Measurements from ENCODE around the gene PHLDB3. TPM values are rescaled to one million over a fixed set of nuclear protein-coding genes. Genes with fewer than 3 reads are reported as not detected.

Gene PHLDB3
- polyA plus RNA-seq, 1 of the 3 experiments (the other 2 are of a cell fraction) = 15.6 TPM

GRCh38 chr19:43479226-43479625 is 25.3 kb downstream of the PHLDB3 start:
- Histone ChIP-seq H3K4me1 (ENCODE audit: control insufficient read depth in 1 of 2, insufficient read depth in 2 of 2, low read depth in 1 of 2, low read length in 1 of 2) (peaks cover 3 to 5% of the 10 kb centered on the region in 2 experiments; a peak in 2 of 4 replicates), H3K9ac (no peak overlapping the region), H3K79me2 (ENCODE audit: insufficient read depth) (no peaks in the 10 kb centered on the region), H3K9me2 (no peaks in the 10 kb centered on the region), H3K4me3 (ENCODE audit: low read depth in 2 of 2, low read length in 1 of 2) (no peak overlapping the region), H3K27me3 (ENCODE audit: insufficient read depth) (no peaks in the 10 kb centered on the region), H4K20me1 (ENCODE audit: insufficient read depth) (no peaks in the 10 kb centered on the region), H3K4me2 (no peak overlapping the region), H3K27ac (ENCODE audit: low read depth in 2 of 2, low read length in 1 of 2) (no peak overlapping the region), H3K36me3 (replicated peaks in 1 of 2; ENCODE audit: control insufficient read depth in 1 of 2, insufficient read depth in 2 of 2, low read length in 1 of 2) (no peaks in the 10 kb centered on the region), H3K9me3 (no peaks in the 10 kb centered on the region), H2AFZ (ENCODE audit: low read depth) (no peak overlapping the region), H3F3A (replicated peaks; ENCODE audit: insufficient read depth) (peaks cover 7% of the 10 kb centered on the region)
- ChIA-PET POLR2A (no interaction called here), CTCF (interaction anchor here (1.5 to 2.6 kb wide), 3 partner anchors 32 to 266 kb away, joined by 3 to 12 read pairs (median 4); no protein-coding TSS in a partner anchor)
- no peak for DNase-seq
- TF ChIP-seq MAX (IDR thresholded peaks at IDR 0.05; ENCODE audit: low read depth) (no peak), TCF12 (IDR thresholded peaks at IDR 0.05) (no peak), MEF2A (IDR thresholded peaks at IDR 0.05; ENCODE audit: borderline replicate concordance, low read depth) (no peak), FOXJ3 (CRISPR knock-in tag; IDR thresholded peaks at IDR 0.05) (no peak), NRF1 (IDR thresholded peaks at IDR 0.05; ENCODE audit: low read depth, low read length) (no peak), YY1 (IDR thresholded peaks at IDR 0.05; ENCODE audit: low read depth) (no peak), RAD21 (IDR thresholded peaks at IDR 0.05; ENCODE audit: low read length) (no peak), POLR2AphosphoS5 (IDR thresholded peaks at IDR 0.05; ENCODE audit: low read depth, low read length) (no peak), RFX5 (IDR thresholded peaks at IDR 0.05; ENCODE audit: low read length) (no peak), MXI1 (IDR thresholded peaks at IDR 0.05; ENCODE audit: low read depth, low read length) (no peak), IRF3 (IDR thresholded peaks at IDR 0.05; ENCODE audit: low read depth, low read length) (no peak), GATA2 (CRISPR knock-in tag; IDR thresholded peaks at IDR 0.05) (no peak), RXRA (IDR thresholded peaks at IDR 0.05; ENCODE audit: borderline replicate concordance, low read depth) (no peak), RCOR1 (IDR thresholded peaks at IDR 0.05; ENCODE audit: low read length) (no peak), USF1 (IDR thresholded peaks at IDR 0.05; ENCODE audit: borderline replicate concordance, low read depth) (no peak), PBX3 (IDR thresholded peaks at IDR 0.05) (no peak)
- WGBS (ENCODE audit: low lambda C conversion rate) = 87% methylated on average over 7 of the region's 15 CpGs

- no peak overlapping the region for H3K4me3 ChIP-seq (ENCODE audit: low read depth in 2 of 2, low read length in 1 of 2)
- H2AFZ ChIP-seq (ENCODE audit: low read depth) = no peak overlapping the region
- H3K27me3 ChIP-seq (ENCODE audit: insufficient read depth) = no peaks in the 10 kb centered on the region
- no peak overlapping the region for H3K9ac ChIP-seq
- 82% methylated on average over 3 of the region's 3 CpGs for WGBS (ENCODE audit: low lambda C conversion rate)
- H3K79me2 ChIP-seq (ENCODE audit: insufficient read depth) = no peaks in the 10 kb centered on the region
- no peak overlapping the region for H3K4me2 ChIP-seq
- H3K27ac ChIP-seq (ENCODE audit: low read depth in 2 of 2, low read length in 1 of 2) = no peak overlapping the region
- H4K20me1 ChIP-seq (ENCODE audit: insufficient read depth) = no peaks in the 10 kb centered on the region
- no peaks in the 10 kb centered on the region for H3K9me2 ChIP-seq
- peaks cover 3 to 5% of the 10 kb centered on the region in 2 experiments; a peak in 2 of 4 replicates for H3K4me1 ChIP-seq (ENCODE audit: control insufficient read depth in 1 of 2, insufficient read depth in 2 of 2, low read depth in 1 of 2, low read length in 1 of 2)
- ChIA-PET CTCF (interaction anchor here (1.5 to 2.6 kb wide), 2 partner anchors 31 to 41 kb away, joined by 3 to 12 read pairs; no protein-coding TSS in a partner anchor), POLR2A (no interaction called here)
- H3F3A ChIP-seq (replicated peaks; ENCODE audit: insufficient read depth) = peaks cover 7% of the 10 kb centered on the region
- H3K9me3 ChIP-seq = no peaks in the 10 kb centered on the region
- H3K36me3 ChIP-seq (replicated peaks in 1 of 2; ENCODE audit: control insufficient read depth in 1 of 2, insufficient read depth in 2 of 2, low read length in 1 of 2) = no peaks in the 10 kb centered on the region
- TF ChIP-seq TAF1 (IDR thresholded peaks at IDR 0.05; ENCODE audit: borderline replicate concordance, low read depth, low read length) (no peak), MEF2A (IDR thresholded peaks at IDR 0.05; ENCODE audit: borderline replicate concordance, low read depth) (no peak), SMC3 (IDR thresholded peaks at IDR 0.05; ENCODE audit: low read depth, low read length) (no peak), RFX5 (IDR thresholded peaks at IDR 0.05; ENCODE audit: low read length) (no peak), ZBTB33 (IDR thresholded peaks at IDR 0.05; ENCODE audit: borderline replicate concordance, low read depth) (no peak), POLR2AphosphoS5 (IDR thresholded peaks at IDR 0.05; ENCODE audit: low read depth, low read length) (no peak)
- no peak for DNase-seq
Observed at GRCh38 chr19:43478323-43478722, 26.2 kb downstream of the PHLDB3 start.

Data from SK-N-SH (cell line).